Keratinocyte (primary cell): ENCODE data around the gene NXN.

Experiments used
- EZH2 ChIP-seq: IDR thresholded peaks from one replicate; pipeline ENCODE4 v1.6.1; 2012; ENCODE audit warnings: inconsistent platforms, mild to moderate bottlenecking, low read length, moderate library complexity
- TF ChIP-seq, protein P1 (sequence below), 3 experiments: IDR thresholded peaks in 1 of 3; conservative IDR thresholded peaks in 1 of 3; optimal IDR thresholded peaks in 1 of 3; 2 replicates in 2 of 3; 3 replicates in 1 of 3; pipeline versions ENCODE3 to v1.5.1; 2011; ENCODE audit warnings: low read length in 3 of 3, mild to moderate bottlenecking in 3 of 3, moderate library complexity in 2 of 3, control low read depth in 1 of 3, inconsistent platforms in 1 of 3; ENCODE audit not compliant: insufficient read depth in 2 of 3; ENCODE audit errors: extremely low read depth in 1 of 3

DNA sequence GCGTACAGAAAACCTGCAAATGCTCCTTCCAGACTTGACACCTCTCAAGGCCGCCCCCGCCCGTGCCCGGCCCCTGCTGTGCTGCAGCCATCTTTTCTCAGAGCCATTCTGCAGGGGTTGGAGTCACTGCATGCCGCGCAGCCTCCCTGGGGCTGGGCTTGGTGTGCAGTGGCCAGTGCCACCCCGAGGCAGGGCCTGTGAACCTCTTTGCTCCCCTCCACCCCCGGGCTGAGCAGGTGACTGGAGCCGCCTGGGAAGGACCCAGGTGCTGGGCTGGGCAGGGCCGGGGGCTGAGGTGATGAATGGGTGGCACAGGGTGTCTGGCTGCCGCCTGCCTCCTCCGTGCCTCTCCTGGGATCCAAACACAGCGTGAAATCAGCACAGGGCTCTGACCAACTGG is 177.1 kb downstream of the NXN start:
- TF ChIP-seq, protein P1, sequence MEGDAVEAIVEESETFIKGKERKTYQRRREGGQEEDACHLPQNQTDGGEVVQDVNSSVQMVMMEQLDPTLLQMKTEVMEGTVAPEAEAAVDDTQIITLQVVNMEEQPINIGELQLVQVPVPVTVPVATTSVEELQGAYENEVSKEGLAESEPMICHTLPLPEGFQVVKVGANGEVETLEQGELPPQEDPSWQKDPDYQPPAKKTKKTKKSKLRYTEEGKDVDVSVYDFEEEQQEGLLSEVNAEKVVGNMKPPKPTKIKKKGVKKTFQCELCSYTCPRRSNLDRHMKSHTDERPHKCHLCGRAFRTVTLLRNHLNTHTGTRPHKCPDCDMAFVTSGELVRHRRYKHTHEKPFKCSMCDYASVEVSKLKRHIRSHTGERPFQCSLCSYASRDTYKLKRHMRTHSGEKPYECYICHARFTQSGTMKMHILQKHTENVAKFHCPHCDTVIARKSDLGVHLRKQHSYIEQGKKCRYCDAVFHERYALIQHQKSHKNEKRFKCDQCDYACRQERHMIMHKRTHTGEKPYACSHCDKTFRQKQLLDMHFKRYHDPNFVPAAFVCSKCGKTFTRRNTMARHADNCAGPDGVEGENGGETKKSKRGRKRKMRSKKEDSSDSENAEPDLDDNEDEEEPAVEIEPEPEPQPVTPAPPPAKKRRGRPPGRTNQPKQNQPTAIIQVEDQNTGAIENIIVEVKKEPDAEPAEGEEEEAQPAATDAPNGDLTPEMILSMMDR (optimal IDR thresholded peaks at IDR 0.05 in 1 of 3, IDR thresholded peaks at IDR 0.05 in 1 of 3, conservative IDR thresholded peaks at IDR 0.05 in 1 of 3; ENCODE audit: extremely low read depth in 1 of 3, insufficient read depth in 2 of 3, low read length in 3 of 3): no peak
- no peak for TF ChIP-seq EZH2
